SW480 (cell line): ENCODE data around the gene UPK2.
A peak's percentile ranks its signal among the peaks of the same experiment; 100 is the strongest.

Experiments used
- DNase-seq: peaks from one replicate; pipeline ENCODE4 v3.0.0-alpha.2; 2016; ENCODE audit warnings: low spot score

UPK2 gene

GRCh38 chr11:118956094-118956846, at the start of gene UPK2:
Gene UPK2 (plus strand): TSS chr11:118956298. CDS start chr11:118956351, 53 bp downstream.
- DNase-seq = peak; percentile 82

GRCh38 chr11:118907051-118908042, 48.8 kb upstream of the UPK2 start:
- DNase-seq = peak; percentile 80

GRCh38 chr11:118908264-118908663, 47.8 kb upstream of the UPK2 start:
- no peak for DNase-seq

- DNase-seq = peak; percentile 64
These were observed 47.0 kb upstream of the UPK2 start for GRCh38 chr11:118908901-118909618.

- DNase-seq = no peak
These were observed 46.3 kb upstream of the UPK2 start for GRCh38 chr11:118909619-118910308.

GRCh38 chr11:118910309-118911112, 45.6 kb upstream of the UPK2 start:
- peak; percentile 92 for DNase-seq

- peak; percentile 83 for DNase-seq
These were observed 44.8 kb upstream of the UPK2 start for GRCh38 chr11:118911113-118911879.

GRCh38 chr11:118911880-118912741, 44.0 kb upstream of the UPK2 start:
- peak; percentile 100 for DNase-seq

- peak; percentile 69 for DNase-seq
These were observed 43.2 kb upstream of the UPK2 start for GRCh38 chr11:118912742-118913410.

GRCh38 chr11:118913411-118914125, 42.5 kb upstream of the UPK2 start:
- peak; percentile 80 for DNase-seq

- DNase-seq = peak; percentile 95
These were observed 41.8 kb upstream of the UPK2 start for GRCh38 chr11:118914178-118914918.

- no peak for DNase-seq
These were observed 41.1 kb upstream of the UPK2 start for GRCh38 chr11:118914987-118915386.

- DNase-seq = no peak
These were observed 40.7 kb upstream of the UPK2 start for GRCh38 chr11:118915396-118915795.

- no peak for DNase-seq
These were observed 39.9 kb upstream of the UPK2 start for GRCh38 chr11:118915941-118916841.

- DNase-seq = no peak
These were observed 39.2 kb upstream of the UPK2 start for GRCh38 chr11:118916842-118917388.
